Osteocyte (in vitro differentiated cells): Measurements from ENCODE around the gene AFG3L2. TPM values are rescaled to one million over a fixed set of nuclear protein-coding genes. Genes with fewer than 3 reads are reported as not detected.

Source experiments
- DNase-seq: peaks from one replicate; pipeline ENCODE4 v3.0.0; 2021; ENCODE audit warnings: mixed read lengths; ENCODE audit not compliant: unreplicated experiment; ENCODE audit errors: extremely low spot score
- H3K27ac Mint-ChIP-seq: one replicate; pipeline ENCODE4 v1.8.0; 2021; ENCODE audit warnings: mild to moderate bottlenecking, mixed read lengths; ENCODE audit not compliant: unreplicated experiment
- H3K27me3 Mint-ChIP-seq: one replicate; pipeline ENCODE4 v1.8.0; 2021; ENCODE audit warnings: mixed read lengths; ENCODE audit not compliant: unreplicated experiment
- H3K36me3 Mint-ChIP-seq: one replicate; pipeline ENCODE4 v1.8.0; 2021; ENCODE audit warnings: mixed read lengths; ENCODE audit not compliant: unreplicated experiment
- H3K4me1 Mint-ChIP-seq: one replicate; pipeline ENCODE4 v1.8.0; 2021; ENCODE audit warnings: mixed read lengths; ENCODE audit not compliant: unreplicated experiment
- H3K4me3 Mint-ChIP-seq: one replicate; pipeline ENCODE4 v1.8.0; 2021; ENCODE audit warnings: mild to moderate bottlenecking, moderate library complexity, mixed read lengths; ENCODE audit not compliant: unreplicated experiment
- H3K9me3 Mint-ChIP-seq: one replicate; pipeline ENCODE4 v1.8.0; 2021; ENCODE audit warnings: mixed read lengths; ENCODE audit not compliant: unreplicated experiment
- CTCF ChIP-seq: fragments of 200-600 bp; sonication (generic); IDR thresholded peaks from 2 replicates; pipeline ENCODE4 v1.5.0; 2021; ENCODE audit warnings: antibody characterized with exemption, mild to moderate bottlenecking, moderate library complexity
- total RNA-seq: library from RNA; stranded (reverse); gene quantifications from 2 replicates; pipeline ENCODE4 v1.2.1, GENCODE V29; 2021

The AFG3L2 gene
- total RNA-seq, 1 donor from 2014 or later, result 44.4 TPM

DNA sequence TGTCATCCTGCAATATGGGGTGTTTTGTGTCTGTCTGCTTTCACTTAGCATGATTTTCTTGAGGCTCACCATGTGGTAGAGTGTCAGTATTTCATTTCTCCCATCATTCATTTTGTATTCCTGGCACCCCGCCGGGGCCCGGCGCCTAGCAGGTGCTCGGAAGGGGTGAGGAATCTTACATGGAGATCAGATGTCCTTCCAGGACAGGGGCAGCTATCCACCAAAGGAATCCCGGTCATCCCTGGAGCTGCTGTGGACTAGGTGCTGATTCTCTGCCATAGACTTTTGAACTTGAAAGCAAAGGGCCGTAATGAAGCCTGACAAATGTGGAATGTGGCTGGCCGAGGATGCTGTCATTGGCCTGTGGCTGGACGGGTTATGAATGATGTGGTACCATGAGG lies 33.1 kb upstream of the AFG3L2 start:
- no peak overlapping the region for H3K4me3 Mint-ChIP-seq
- H3K27me3 Mint-ChIP-seq, result no peaks in the 10 kb centered on the region
- TF ChIP-seq CTCF, result no peak
- peaks cover 1% of the 10 kb centered on the region for H3K36me3 Mint-ChIP-seq
- H3K27ac Mint-ChIP-seq, result peak overlapping the region; percentile 60
- no peaks in the 10 kb centered on the region for H3K9me3 Mint-ChIP-seq
- DNase-seq, result no peak
- H3K4me1 Mint-ChIP-seq, result peaks cover 36% of the 10 kb centered on the region

GRCh38 chr18:12409469-12409868 lies 32.4 kb upstream of the AFG3L2 start:
- H3K4me1 Mint-ChIP-seq, result peaks cover 36% of the 10 kb centered on the region
- peak overlapping the region; percentile 60 for H3K27ac Mint-ChIP-seq
- no peak overlapping the region for H3K4me3 Mint-ChIP-seq

GRCh38 chr18:12408247-12408869 lies 31.3 kb upstream of the AFG3L2 start:
- Mint-ChIP-seq H3K27me3 (no peaks in the 10 kb centered on the region), H3K9me3 (no peaks in the 10 kb centered on the region), H3K4me1 (peaks cover 45% of the 10 kb centered on the region), H3K4me3 (peak overlapping the region; percentile 81), H3K27ac (peak overlapping the region; percentile 80), H3K36me3 (peaks cover 1% of the 10 kb centered on the region)
- no peak for TF ChIP-seq CTCF
- DNase-seq, result no peak

More at GRCh38 chr18:12409469-12409868, 32.4 kb upstream of the AFG3L2 start:
- TF ChIP-seq CTCF, result no peak
- H3K36me3 Mint-ChIP-seq, result peaks cover 1% of the 10 kb centered on the region
- H3K9me3 Mint-ChIP-seq, result no peaks in the 10 kb centered on the region
- H3K27me3 Mint-ChIP-seq, result no peaks in the 10 kb centered on the region
- DNase-seq, result no peak

- Mint-ChIP-seq H3K36me3 (no peaks in the 10 kb centered on the region), H3K27ac (no peak overlapping the region)
- no peak for DNase-seq
These were observed 29.5 kb upstream of the AFG3L2 start for GRCh38 chr18:12406371-12407111.

More at GRCh38 chr18:12406371-12407111, 29.5 kb upstream of the AFG3L2 start:
- Mint-ChIP-seq H3K4me1 (peaks cover 57% of the 10 kb centered on the region), H3K9me3 (no peaks in the 10 kb centered on the region), H3K27me3 (no peaks in the 10 kb centered on the region), H3K4me3 (peak overlapping the region; percentile 26)
- TF ChIP-seq CTCF, result no peak
